Prostate gland (tissue), 2 donors: ENCODE results near the gene RSPH4A. TPM values are rescaled to one million over a fixed set of nuclear protein-coding genes. Genes with fewer than 3 reads are reported as not detected.
A peak's percentile ranks its signal among the peaks of the same experiment; 100 is the strongest.

Experiments used
- DNase-seq: peaks from one replicate; pipeline ENCODE4 v3.0.0-alpha.2; 2019; ENCODE audit warnings: low spot score
- H3K27ac ChIP-seq, 2 donors: fragments of 200-600 bp; sonication (generic); 2 replicates each; pipeline ENCODE4 v1.5.1; 2017 to 2019
- H3K27me3 ChIP-seq: fragments of 200-600 bp; sonication (generic); replicated peaks from 2 replicates; pipeline ENCODE4 v1.5.1; 2019; ENCODE audit not compliant: insufficient read depth
- H3K36me3 ChIP-seq, 2 donors: fragments of 200-600 bp; sonication (generic); 1 replicate in 1 of 2; 2 replicates in 1 of 2; pipeline versions ENCODE4 v1.5.1 to v1.8.1; 2017 to 2019
- H3K4me1 ChIP-seq: fragments of 200-600 bp; sonication (generic); replicated peaks from 2 replicates; pipeline ENCODE4 v1.5.1; 2019
- H3K4me3 ChIP-seq, 2 donors: fragments of 200-600 bp; sonication (generic); 2 replicates each; pipeline ENCODE4 v1.5.1; 2017 to 2019
- H3K9me3 ChIP-seq: fragments of 200-600 bp; sonication (generic); 2 replicates; pipeline ENCODE4 v1.5.1; 2017
- POLR2A ChIP-seq: fragments of 450-650 bp; IDR thresholded peaks from one replicate; pipeline ENCODE4 v1.6.1; 2016; ENCODE audit warnings: antibody characterized with exemption, mild to moderate bottlenecking
- POLR2AphosphoS5 ChIP-seq: sonication (generic); formaldehyde crosslinking; IDR thresholded peaks from one replicate; pipeline ENCODE4 v1.6.1; 2017; ENCODE audit warnings: antibody characterized with exemption
- WGBS: methylation state at CpG from one replicate; pipeline ENCODE4 v1.1.5; 2018; 5-methylcytosine and 5-hydroxymethylcytosine counted together
- intact Hi-C: fragments of 100-400 bp; cut with DNase I; formaldehyde crosslinking; loops from one replicate; pipeline ENCODE4 v1.14.2; 2022
- total RNA-seq, 2 donors: library from RNA; depleted of rRNA; stranded (reverse); fragments of >200 nt; gene quantifications; one replicate each; pipeline ENCODE4 v1.1.0, GENCODE V29; 2016
- TF ChIP-seq, protein P1 (sequence below), 4 experiments: fragments of 200-600 bp in 2 of 4; fragments of 450-650 bp in 2 of 4; sonication (generic) in 2 of 4; IDR thresholded peaks; 1 replicate in 3 of 4; 2 replicates in 1 of 4; pipeline ENCODE4 v1.5.1; 2016 to 2019; ENCODE audit warnings: antibody characterized with exemption in 4 of 4, mild to moderate bottlenecking in 2 of 4, moderate library complexity in 2 of 4

RSPH4A gene
- total RNA-seq = 1 to 10 TPM in 1 of 2 donors, under 1 TPM in 1; 0.23 to 1.5 TPM

DNA sequence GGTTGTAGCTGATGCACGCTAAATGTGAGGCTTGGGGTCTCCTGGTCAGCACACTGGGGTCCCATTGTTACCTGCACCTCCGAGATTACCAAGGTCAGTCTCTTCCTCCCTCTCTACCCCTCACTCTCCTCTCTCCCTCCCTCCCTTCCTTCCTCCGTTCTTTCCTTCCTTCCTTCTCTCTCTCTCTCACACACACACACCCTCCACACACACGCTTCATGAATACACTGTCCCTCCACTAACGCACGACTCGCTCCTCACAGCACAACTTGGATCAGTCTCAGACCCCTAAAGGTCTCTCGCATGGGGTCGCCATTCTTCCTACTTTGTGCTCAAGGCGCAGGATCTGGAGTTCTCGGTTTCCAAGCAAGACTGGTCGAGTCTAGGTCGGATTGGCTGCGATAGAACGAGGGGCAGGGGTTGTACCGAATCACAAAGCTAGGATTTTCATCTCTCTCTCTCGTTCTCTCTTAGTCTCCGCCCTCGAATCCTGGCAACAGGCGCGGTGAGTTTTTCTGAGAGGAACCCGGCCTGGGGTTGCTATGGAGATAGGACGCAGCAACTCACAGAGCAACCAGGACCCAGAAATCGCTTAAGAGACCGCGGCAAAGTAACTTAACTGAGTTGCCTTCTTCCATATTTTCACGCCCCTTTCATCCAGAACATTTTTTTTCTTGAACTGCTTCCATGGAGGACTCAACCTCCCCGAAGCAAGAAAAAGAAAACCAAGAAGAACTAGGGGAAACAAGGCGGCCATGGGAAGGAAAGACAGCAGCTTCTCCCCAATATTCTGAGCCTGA is at the start of gene RSPH4A:
Gene RSPH4A, plus strand, starts transcription at position 543 of the 800 bp plus-strand sequence. Its CDS starts 145 bp downstream, at position 688.
- no peaks in the 10 kb centered on the region for H3K27me3 ChIP-seq
- no peaks in the 10 kb centered on the region for H3K4me1 ChIP-seq
- peak; percentile 88 for DNase-seq
- H3K9me3 ChIP-seq = no peaks in the 10 kb centered on the region
- peak within 1 kb of the TSS; percentile 36 to 40 for H3K4me3 ChIP-seq
- under 1% methylated on average over 29 of the region's 29 CpGs for WGBS
- peak within 1 kb of the TSS in 1 of 2 donors; percentile 28 for H3K27ac ChIP-seq
- intact Hi-C loops = no loop called here
- no peaks in the 10 kb centered on the region for H3K36me3 ChIP-seq
- TF ChIP-seq POLR2AphosphoS5 (peak; percentile 58), POLR2A (no peak)
- TF ChIP-seq, protein P1, sequence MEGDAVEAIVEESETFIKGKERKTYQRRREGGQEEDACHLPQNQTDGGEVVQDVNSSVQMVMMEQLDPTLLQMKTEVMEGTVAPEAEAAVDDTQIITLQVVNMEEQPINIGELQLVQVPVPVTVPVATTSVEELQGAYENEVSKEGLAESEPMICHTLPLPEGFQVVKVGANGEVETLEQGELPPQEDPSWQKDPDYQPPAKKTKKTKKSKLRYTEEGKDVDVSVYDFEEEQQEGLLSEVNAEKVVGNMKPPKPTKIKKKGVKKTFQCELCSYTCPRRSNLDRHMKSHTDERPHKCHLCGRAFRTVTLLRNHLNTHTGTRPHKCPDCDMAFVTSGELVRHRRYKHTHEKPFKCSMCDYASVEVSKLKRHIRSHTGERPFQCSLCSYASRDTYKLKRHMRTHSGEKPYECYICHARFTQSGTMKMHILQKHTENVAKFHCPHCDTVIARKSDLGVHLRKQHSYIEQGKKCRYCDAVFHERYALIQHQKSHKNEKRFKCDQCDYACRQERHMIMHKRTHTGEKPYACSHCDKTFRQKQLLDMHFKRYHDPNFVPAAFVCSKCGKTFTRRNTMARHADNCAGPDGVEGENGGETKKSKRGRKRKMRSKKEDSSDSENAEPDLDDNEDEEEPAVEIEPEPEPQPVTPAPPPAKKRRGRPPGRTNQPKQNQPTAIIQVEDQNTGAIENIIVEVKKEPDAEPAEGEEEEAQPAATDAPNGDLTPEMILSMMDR (IDR thresholded peaks at IDR 0.05) = peak in 1 of 4 experiments; percentile 20

- Histone ChIP-seq H3K27me3 (no peaks in the 10 kb centered on the region), H3K27ac (no peak overlapping the region), H3K4me1 (peaks cover 6% of the 10 kb centered on the region), H3K36me3 (no peaks in the 10 kb centered on the region), H3K4me3 (no peak overlapping the region), H3K9me3 (no peaks in the 10 kb centered on the region)
- intact Hi-C loops = loop anchor here (5.0 to 10.0 kb wide), 2 partner anchors 53 to 296 kb away; partner anchors contain the start of gene CALHM5
- no peak for DNase-seq
- TF ChIP-seq POLR2AphosphoS5 (peak; percentile 36), POLR2A (no peak)
- TF ChIP-seq, protein P1 (IDR thresholded peaks at IDR 0.05) = no peak
These were observed 48.2 kb upstream of the RSPH4A start for GRCh38 chr6:116568111-116568510.

GRCh38 chr6:116568821-116569755 is 47.2 kb upstream of the RSPH4A start:
- 59% methylated on average over 7 of the region's 7 CpGs for WGBS
- Histone ChIP-seq H3K4me1 (peaks cover 6% of the 10 kb centered on the region), H3K27me3 (no peaks in the 10 kb centered on the region), H3K27ac (no peak overlapping the region), H3K4me3 (no peak overlapping the region), H3K9me3 (no peaks in the 10 kb centered on the region), H3K36me3 (no peaks in the 10 kb centered on the region)
- DNase-seq = no peak
- TF ChIP-seq POLR2AphosphoS5 = no peak
- TF ChIP-seq POLR2A = no peak
- TF ChIP-seq, protein P1 (IDR thresholded peaks at IDR 0.05) = no peak
- intact Hi-C loops = loop anchor here (5.0 to 10.0 kb wide), 2 partner anchors 54 to 297 kb away; partner anchors contain the start of gene CALHM5

GRCh38 chr6:116570856-116571682 is 45.2 kb upstream of the RSPH4A start, which contains the start of gene RWDD1:
RWDD1 (plus strand) TSS chr6:116571504; CDS start chr6:116571583, 79 bp downstream.
- peak within 1 kb of the TSS; percentile 56 to 70 for H3K4me3 ChIP-seq
- H3K36me3 ChIP-seq = no peaks in the 10 kb centered on the region
- no peaks in the 10 kb centered on the region for H3K9me3 ChIP-seq
- peaks cover 6% of the 10 kb centered on the region for H3K4me1 ChIP-seq
- DNase-seq = peak; percentile 98
- under 1% methylated on average over 57 of the region's 62 CpGs for WGBS
- intact Hi-C loops = loop anchor here (5.0 kb wide), 1 partner anchor 289 kb away; no protein-coding TSS in a partner anchor
- TF ChIP-seq, protein P1 (IDR thresholded peaks at IDR 0.05) = peak in 1 of 4 experiments; percentile 43
- peak; percentile 93 for TF ChIP-seq POLR2AphosphoS5
- TF ChIP-seq POLR2A = peak; percentile 51
- H3K27ac ChIP-seq = peak within 1 kb of the TSS; percentile 74 to 77
- no peaks in the 10 kb centered on the region for H3K27me3 ChIP-seq
